HepG2 (cell line): ENCODE data around the gene ERRFI1. TPM values are rescaled to one million over a fixed set of nuclear protein-coding genes. Genes with fewer than 3 reads are reported as not detected.
A peak's percentile ranks its signal among the peaks of the same experiment; 100 is the strongest.

Source experiments
- ATAC-seq: fragments of 200-7000 bp; cut with Tn5 transposase; 3 replicates; pipeline ENCODE4 v1.9.1; 2020; ENCODE audit warnings: mild to moderate bottlenecking, moderate library complexity
- BruUV-seq: library from RNA; stranded (reverse); fragments of 400-500 nt; replicated peaks from 2 replicates; lab custom pipeline; 2021; lab: Mats Ljungman, UMichigan
- CTCF ChIA-PET: fragments of 300-600 bp; formaldehyde crosslinking; extraction: SDS; loops from one replicate; lab custom pipeline; 2021; ENCODE audit warnings: low total read pairs, inconsistent platforms, low intra/inter-chr PET ratio; lab: Yijun Ruan, JAX
- POLR2A ChIA-PET: fragments of 350-600 bp; sonication (Branson Sonifier 250); formaldehyde crosslinking; loops from one replicate; lab custom pipeline; 2020; ENCODE audit warnings: antibody characterized with exemption, inconsistent platforms; lab: Yijun Ruan, JAX
- DNase-seq: peaks from one replicate; pipeline ENCODE4 v3.0.0-alpha.2; 2015; ENCODE audit warnings: low spot score
- FAIRE-seq: peaks from 3 replicates; lab custom pipeline; 2011; peaks lifted over from hg19 to GRCh38; lab: Jason Lieb, UNC
- H2AFZ ChIP-seq: one replicate; pipeline ENCODE4 v1.6.1; 2011; ENCODE audit warnings: low read length, inconsistent platforms
- H3K27ac ChIP-seq: fragments of 300-600 bp; 3 replicates; pipeline ENCODE4 v1.8.0; 2011; ENCODE audit warnings: mixed run types, mild to moderate bottlenecking, mixed read lengths, low read length, inconsistent platforms; ENCODE audit not compliant: insufficient read depth; ENCODE audit errors: extremely low read length
- H3K27me3 ChIP-seq, 2 experiments: fragments of 200-600 bp in 1 of 2; 2 replicates in 1 of 2; 3 replicates in 1 of 2; pipeline versions ENCODE4 v1.6.0 to v1.8.0; 2011; ENCODE audit warnings: low read length in 2 of 2, mild to moderate bottlenecking in 2 of 2, moderate library complexity in 2 of 2, inconsistent platforms in 1 of 2; ENCODE audit not compliant: insufficient read depth in 2 of 2, control insufficient read depth in 1 of 2
- H3K36me3 ChIP-seq, 2 experiments: fragments of 200-600 bp in 1 of 2; replicated peaks in 1 of 2; 2 replicates in 1 of 2; 3 replicates in 1 of 2; pipeline versions ENCODE4 v1.5.1 to v1.8.0; 2011; ENCODE audit warnings: low read length in 2 of 2, inconsistent platforms in 1 of 2; ENCODE audit not compliant: insufficient read depth in 2 of 2, control insufficient read depth in 1 of 2
- H3K4me1 ChIP-seq: 2 replicates; pipeline ENCODE4 v1.5.1; 2012; ENCODE audit warnings: low read length, inconsistent platforms; ENCODE audit not compliant: insufficient read depth
- H3K4me2 ChIP-seq: 2 replicates; pipeline ENCODE4 v1.6.0; 2011; ENCODE audit warnings: low read depth, low read length, inconsistent platforms
- H3K4me3 ChIP-seq, 3 experiments: fragments of 200-600 bp in 1 of 3; sonication (generic), shearing (Covaris generic) in 1 of 3; replicated peaks in 1 of 3; 2 replicates each; pipeline ENCODE4 v1.5.1; 2011 to 2016; ENCODE audit warnings: low read length in 3 of 3, inconsistent platforms in 2 of 3, low read depth in 2 of 3, mild to moderate bottlenecking in 2 of 3, control low read depth in 1 of 3, mixed read lengths in 1 of 3; ENCODE audit not compliant: insufficient read depth in 1 of 3
- H3K79me2 ChIP-seq: one replicate; pipeline ENCODE4 v1.6.1; 2011; ENCODE audit warnings: low read length, inconsistent platforms; ENCODE audit not compliant: insufficient read depth
- H3K9ac ChIP-seq: 2 replicates; pipeline ENCODE4 v1.6.0; 2011; ENCODE audit warnings: mild to moderate bottlenecking, low read depth, low read length, inconsistent platforms; ENCODE audit not compliant: insufficient read depth
- H3K9me3 ChIP-seq: 2 replicates; pipeline ENCODE4 v1.5.1; 2012; ENCODE audit warnings: mild to moderate bottlenecking, low read length
- H4K20me1 ChIP-seq: 2 replicates; pipeline ENCODE4 v1.6.0; 2011; ENCODE audit warnings: inconsistent platforms, mild to moderate bottlenecking, low read length, moderate library complexity; ENCODE audit not compliant: insufficient read depth
- BATF2 ChIP-seq: sonication (generic); formaldehyde crosslinking; IDR thresholded peaks from 2 replicates; pipeline ENCODE4 v1.8.0; 2022; ENCODE audit warnings: mild to moderate bottlenecking, missing genetic modification reagents, moderate library complexity
- CREB3 ChIP-seq: sonication (generic); formaldehyde crosslinking; IDR thresholded peaks from 2 replicates; pipeline ENCODE4 v1.5.0; 2020; ENCODE audit warnings: missing genetic modification reagents
- ZGPAT ChIP-seq: IDR thresholded peaks from 2 replicates; pipeline ENCODE4 v1.6.1; 2016; ENCODE audit warnings: mild to moderate bottlenecking
- ZMAT5 ChIP-seq: sonication (generic); formaldehyde crosslinking; IDR thresholded peaks from 2 replicates; pipeline ENCODE4 v1.5.0; 2020; ENCODE audit warnings: mild to moderate bottlenecking, low read depth, missing genetic modification reagents, borderline replicate concordance
- ZNF550 ChIP-seq: sonication (generic); formaldehyde crosslinking; IDR thresholded peaks from 2 replicates; pipeline ENCODE4 v1.4.0; 2020; ENCODE audit warnings: mild to moderate bottlenecking, missing genetic modification reagents, borderline replicate concordance
- ZNF672 ChIP-seq: sonication (generic); formaldehyde crosslinking; IDR thresholded peaks from 2 replicates; pipeline ENCODE4 v1.8.1; 2022; ENCODE audit warnings: missing genetic modification reagents
- ZNF720 ChIP-seq: sonication (generic); formaldehyde crosslinking; IDR thresholded peaks from 2 replicates; pipeline ENCODE4 v1.4.0; 2020; ENCODE audit warnings: missing genetic modification reagents
- WGBS: methylation state at CpG from one replicate; pipeline ENCODE4 v1.1.6; 2017; ENCODE audit warnings: low lambda C conversion rate; 5-methylcytosine and 5-hydroxymethylcytosine counted together
- in situ Hi-C: cut with HindIII; loops from 2 replicates; pipeline ENCODE4 v1.10.0; 2017; ENCODE audit warnings: low pct_unique_long_range_greater_than_20kb; ENCODE audit not compliant: extremely low pct_ligation_motif_present
- intact Hi-C: fragments of 100-400 bp; cut with micrococcal nuclease; formaldehyde crosslinking; loops from one replicate; pipeline ENCODE4 v1.10.0; 2022; ENCODE audit not compliant: unreplicated experiment
- polyA plus RNA-seq, 8 experiments: library from polyadenylated mRNA; depleted of rRNA in 3 of 8; stranded (reverse) in 7 of 8; unstranded in 1 of 8; fragments of >200 nt; fragmentation: Illumina TruSeq in 4 of 8; extraction: Trizol in 4 of 8; gene quantifications; 2 replicates each; pipeline versions ENCODE4 v1.2.1 to v1.2.3, GENCODE V29; 2011 to 2016; ENCODE audit warnings: low read depth in 4 of 8, missing spikeins in 1 of 8, mixed read lengths in 1 of 8; ENCODE audit not compliant: insufficient read depth in 1 of 8
- total RNA-seq, 5 experiments: library from RNA; depleted of rRNA; stranded (reverse); fragments of >200 nt; fragmentation: Illumina TruSeq; extraction: Trizol; gene quantifications; 2 replicates each; pipeline ENCODE4 v1.2.3, GENCODE V29; 2016; ENCODE audit warnings: low read depth in 1 of 5
- TF ChIP-seq, protein P1 (sequence below), 2 experiments: sonication (generic) in 1 of 2; formaldehyde crosslinking in 1 of 2; IDR thresholded peaks; 2 replicates each; pipeline versions ENCODE4 v1.6.1 to v1.9.0; 2014 to 2022; ENCODE audit warnings: antibody characterized with exemption in 1 of 2, borderline replicate concordance in 1 of 2, inconsistent platforms in 1 of 2, low read depth in 1 of 2, missing genetic modification reagents in 1 of 2

The ERRFI1 gene
- total and polyA plus RNA-seq, 2 of the 13 experiments (the other 11 are each of a cell fraction or from before 2014, with no cell fraction given) = 84.4 to 753 TPM

DNA sequence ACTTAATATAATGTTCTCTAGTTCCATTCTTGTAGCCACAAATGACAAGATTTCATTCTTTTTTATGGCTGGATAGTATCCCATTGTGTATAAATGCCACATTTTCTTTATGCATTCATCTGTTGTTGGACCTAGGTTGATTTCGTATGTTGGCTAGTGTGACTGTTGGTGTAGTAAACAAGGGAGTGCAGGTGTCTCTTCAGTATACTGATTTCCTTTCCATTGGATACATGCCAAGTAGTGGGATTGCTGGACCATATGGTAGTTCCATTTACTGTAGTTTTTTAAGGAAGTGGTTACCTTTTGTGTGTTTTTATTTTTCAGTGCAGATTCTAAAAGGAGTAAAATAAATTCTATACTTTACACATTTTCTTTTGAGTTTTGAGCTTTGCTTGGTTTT is 58.9 kb downstream of the ERRFI1 start:
- CTCF ChIA-PET = no interaction called here
- H3K27me3 ChIP-seq = no peaks in the 10 kb centered on the region
- no peak overlapping the region for H2AFZ ChIP-seq
- in situ Hi-C loops = no loop called here
- H3K36me3 ChIP-seq = peaks cover 25 to 68% of the 10 kb centered on the region in 2 experiments
- peaks cover 54% of the 10 kb centered on the region for H3K4me1 ChIP-seq
- peaks cover 56% of the 10 kb centered on the region for H3K79me2 ChIP-seq
- DNase-seq (no peak), ATAC-seq (no peak), FAIRE-seq (no peak)
- BruUV-seq = no TSS peak
- H3K27ac ChIP-seq = no peak overlapping the region
- peak overlapping the region; percentile 21; the same call in 1 of the 2 replicates for H3K4me2 ChIP-seq
- H3K9me3 ChIP-seq = no peaks in the 10 kb centered on the region
- H3K4me3 ChIP-seq = no peak overlapping the region
- no peaks in the 10 kb centered on the region for H4K20me1 ChIP-seq
- no peak overlapping the region for H3K9ac ChIP-seq
- POLR2A ChIA-PET = no interaction called here
- intact Hi-C loops = no loop called here
- 76% methylated on average over 1 of the region's 1 CpG for WGBS
- TF ChIP-seq ZNF672 = no peak
- TF ChIP-seq CREB3 (CRISPR knock-in tag) = no peak
- TF ChIP-seq ZGPAT (CRISPR knock-in tag) = no peak
- no peak for TF ChIP-seq ZNF720 (CRISPR knock-in tag)

- in situ Hi-C loops = no loop called here
- POLR2A ChIA-PET = no interaction called here
- peaks cover 10 to 44% of the 10 kb centered on the region in 2 experiments for H3K36me3 ChIP-seq
- 98% methylated on average over 3 of the region's 3 CpGs for WGBS
- no peak overlapping the region for H2AFZ ChIP-seq
- H3K9ac ChIP-seq = no peak overlapping the region
- no peak overlapping the region for H3K27ac ChIP-seq
- FAIRE-seq = no peak
- H3K79me2 ChIP-seq = peaks cover 62% of the 10 kb centered on the region
- CTCF ChIA-PET = no interaction called here
- no peak overlapping the region for H3K4me3 ChIP-seq
- H3K4me1 ChIP-seq = peaks cover 63% of the 10 kb centered on the region
- no peaks in the 10 kb centered on the region for H3K27me3 ChIP-seq
- H3K4me2 ChIP-seq = no peak overlapping the region
- no peaks in the 10 kb centered on the region for H3K9me3 ChIP-seq
- no peak for ATAC-seq
- intact Hi-C loops = no loop called here
- H4K20me1 ChIP-seq = no peaks in the 10 kb centered on the region
- DNase-seq = no peak
- TSS peak; percentile 3 for BruUV-seq
- no peak for TF ChIP-seq ZMAT5 (CRISPR knock-in tag)
- TF ChIP-seq ZNF550 = no peak
- no peak for TF ChIP-seq BATF2
- TF ChIP-seq, protein P1, sequence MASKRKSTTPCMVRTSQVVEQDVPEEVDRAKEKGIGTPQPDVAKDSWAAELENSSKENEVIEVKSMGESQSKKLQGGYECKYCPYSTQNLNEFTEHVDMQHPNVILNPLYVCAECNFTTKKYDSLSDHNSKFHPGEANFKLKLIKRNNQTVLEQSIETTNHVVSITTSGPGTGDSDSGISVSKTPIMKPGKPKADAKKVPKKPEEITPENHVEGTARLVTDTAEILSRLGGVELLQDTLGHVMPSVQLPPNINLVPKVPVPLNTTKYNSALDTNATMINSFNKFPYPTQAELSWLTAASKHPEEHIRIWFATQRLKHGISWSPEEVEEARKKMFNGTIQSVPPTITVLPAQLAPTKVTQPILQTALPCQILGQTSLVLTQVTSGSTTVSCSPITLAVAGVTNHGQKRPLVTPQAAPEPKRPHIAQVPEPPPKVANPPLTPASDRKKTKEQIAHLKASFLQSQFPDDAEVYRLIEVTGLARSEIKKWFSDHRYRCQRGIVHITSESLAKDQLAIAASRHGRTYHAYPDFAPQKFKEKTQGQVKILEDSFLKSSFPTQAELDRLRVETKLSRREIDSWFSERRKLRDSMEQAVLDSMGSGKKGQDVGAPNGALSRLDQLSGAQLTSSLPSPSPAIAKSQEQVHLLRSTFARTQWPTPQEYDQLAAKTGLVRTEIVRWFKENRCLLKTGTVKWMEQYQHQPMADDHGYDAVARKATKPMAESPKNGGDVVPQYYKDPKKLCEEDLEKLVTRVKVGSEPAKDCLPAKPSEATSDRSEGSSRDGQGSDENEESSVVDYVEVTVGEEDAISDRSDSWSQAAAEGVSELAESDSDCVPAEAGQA (IDR thresholded peaks at IDR 0.05; ENCODE audit: low read depth) = no peak
- TF ChIP-seq, protein P1 (CRISPR knock-in tag; IDR thresholded peaks at IDR 0.05; ENCODE audit: borderline replicate concordance) = no peak
These were observed 61.6 kb downstream of the ERRFI1 start for GRCh38 chr1:7964476-7964875.
